Neural cell (in vitro differentiated cells): Measurements from ENCODE around the gene C3AR1.

Source experiments
- CTCF ChIP-seq: fragments of 450-650 bp; IDR thresholded peaks from 2 replicates; pipeline ENCODE4 v1.5.1; 2014; ENCODE audit warnings: antibody characterized with exemption, mild to moderate bottlenecking, moderate library complexity; ENCODE audit not compliant: poor library complexity, severe bottlenecking
- EP300 ChIP-seq: fragments of 450-650 bp; conservative IDR thresholded peaks from 2 replicates; pipeline ENCODE4 v1.6.1; 2014; ENCODE audit warnings: antibody characterized with exemption, mild to moderate bottlenecking, moderate library complexity; ENCODE audit not compliant: poor library complexity, severe bottlenecking
- EZH2 ChIP-seq: fragments of 200-600, 300-800 bp; shearing (Covaris generic), sonication (generic); IDR thresholded peaks from 2 replicates; pipeline ENCODE4 v1.6.1; 2014; ENCODE audit warnings: antibody characterized with exemption, low read length, borderline replicate concordance, mild to moderate bottlenecking; ENCODE audit not compliant: insufficient read depth, poor library complexity, severe bottlenecking
- MXI1 ChIP-seq: fragments of 450-650 bp; conservative IDR thresholded peaks from 2 replicates; pipeline ENCODE4 v1.6.1; 2014; ENCODE audit warnings: antibody characterized with exemption, mild to moderate bottlenecking; ENCODE audit not compliant: poor library complexity, severe bottlenecking
- POLR2AphosphoS5 ChIP-seq: IDR thresholded peaks from 2 replicates; pipeline ENCODE4 v1.6.1; 2012
- RAD21 ChIP-seq: fragments of 450-650 bp; conservative IDR thresholded peaks from 2 replicates; pipeline ENCODE4 v1.6.1; 2014; ENCODE audit warnings: antibody characterized with exemption, mild to moderate bottlenecking, moderate library complexity
- REST ChIP-seq: IDR thresholded peaks from 2 replicates; pipeline ENCODE4 v1.6.1; 2012; ENCODE audit warnings: borderline replicate concordance
- SMC3 ChIP-seq: fragments of 450-650 bp; conservative IDR thresholded peaks from 2 replicates; pipeline ENCODE4 v1.6.1; 2014; ENCODE audit warnings: antibody characterized with exemption, mild to moderate bottlenecking, moderate library complexity; ENCODE audit not compliant: poor library complexity
- TAF1 ChIP-seq: IDR thresholded peaks from 2 replicates; pipeline ENCODE4 v1.6.1; 2012; ENCODE audit warnings: low read depth

GRCh38 chr12:8048906-8049305, 17.3 kb downstream of the C3AR1 start:
- TF ChIP-seq EP300 (no peak), RAD21 (no peak), CTCF (no peak), EZH2 (no peak), MXI1 (no peak), REST (no peak), POLR2AphosphoS5 (no peak), SMC3 (no peak), TAF1 (no peak)
